ENCODE data around the gene SAP130.

The SAP130 gene

GRCh38 chr2:128026448-128027277 is 1.2 kb downstream of the SAP130 start:
- DNase-seq (ENCODE audit: low read depth in 2 of 3, low spot score in 2 of 3), result peak in 1 of 3 experiments; percentile 11

- DNase-seq (ENCODE audit: low read depth in 2 of 3, low spot score in 2 of 3), result no peak
Measured at GRCh38 chr2:128024816-128025215, 3.0 kb downstream of the SAP130 start.

GRCh38 chr2:128017561-128017960 is 10.3 kb downstream of the SAP130 start:
- DNase-seq (ENCODE audit: low read depth in 2 of 3, low spot score in 2 of 3), result no peak

GRCh38 chr2:128016620-128017019 is 11.2 kb downstream of the SAP130 start:
- DNase-seq (ENCODE audit: low read depth in 2 of 3, low spot score in 2 of 3), result no peak

GRCh38 chr2:128012698-128013097 is 15.2 kb downstream of the SAP130 start:
- no peak for DNase-seq (ENCODE audit: low read depth in 2 of 3, low spot score in 2 of 3)

GRCh38 chr2:128008074-128008672 is 19.7 kb downstream of the SAP130 start:
- no peak for DNase-seq (ENCODE audit: low read depth in 2 of 3, low spot score in 2 of 3)

GRCh38 chr2:128004509-128004908 is 23.4 kb downstream of the SAP130 start:
- no peak for DNase-seq (ENCODE audit: low read depth in 2 of 3, low spot score in 2 of 3)

- no peak for DNase-seq (ENCODE audit: low read depth in 2 of 3, low spot score in 2 of 3)
Measured at GRCh38 chr2:128003463-128003862, 24.4 kb downstream of the SAP130 start.

GRCh38 chr2:127996160-127996559 is 31.7 kb downstream of the SAP130 start:
- no peak for DNase-seq (ENCODE audit: low read depth in 2 of 3, low spot score in 2 of 3)

- no peak for DNase-seq (ENCODE audit: low read depth in 2 of 3, low spot score in 2 of 3)
Measured at GRCh38 chr2:127995725-127996124, 32.1 kb downstream of the SAP130 start.

- no peak for DNase-seq (ENCODE audit: low read depth in 2 of 3, low spot score in 2 of 3)
Measured at GRCh38 chr2:127993659-127994058, 34.2 kb downstream of the SAP130 start.

- DNase-seq (ENCODE audit: low read depth in 2 of 3, low spot score in 2 of 3), result no peak
Measured at GRCh38 chr2:127991742-127992141, 36.1 kb downstream of the SAP130 start.

- DNase-seq (ENCODE audit: low read depth in 2 of 3, low spot score in 2 of 3), result no peak
Measured at GRCh38 chr2:127986548-127987079, 41.2 kb downstream of the SAP130 start.

GRCh38 chr2:127985735-127986134 is 42.1 kb downstream of the SAP130 start:
- DNase-seq (ENCODE audit: low read depth in 2 of 3, low spot score in 2 of 3), result no peak

GRCh38 chr2:127985026-127985734 is 42.7 kb downstream of the SAP130 start:
- no peak for DNase-seq (ENCODE audit: low read depth in 2 of 3, low spot score in 2 of 3)

- no peak for DNase-seq (ENCODE audit: low read depth in 2 of 3, low spot score in 2 of 3)
Measured at GRCh38 chr2:127984551-127984950, 43.3 kb downstream of the SAP130 start.

GRCh38 chr2:127969446-127969845 is 58.4 kb downstream of the SAP130 start:
- no peak for DNase-seq (ENCODE audit: low read depth in 2 of 3, low spot score in 2 of 3)

- DNase-seq (ENCODE audit: low read depth in 2 of 3, low spot score in 2 of 3), result no peak
Measured at GRCh38 chr2:127968610-127969339, 59.1 kb downstream of the SAP130 start.

- no peak for DNase-seq (ENCODE audit: low read depth in 2 of 3, low spot score in 2 of 3)
Measured at GRCh38 chr2:127961729-127962128, 66.1 kb downstream of the SAP130 start.

GRCh38 chr2:127957240-127957639 is 70.6 kb downstream of the SAP130 start:
- no peak for DNase-seq (ENCODE audit: low read depth in 2 of 3, low spot score in 2 of 3)

GRCh38 chr2:127954857-127955256 is 73.0 kb downstream of the SAP130 start:
- DNase-seq (ENCODE audit: low read depth in 2 of 3, low spot score in 2 of 3), result no peak
